ENCODE measurements around the gene ALG9. TPM values are rescaled to one million over a fixed set of nuclear protein-coding genes. Genes with fewer than 3 reads are reported as not detected.

Gene ALG9
- total RNA-seq, 1 experiment from 2014 or later, result 23.7 TPM

- no peak for DNase-seq (ENCODE audit: low read depth, low spot score)
- BruUV-seq (replicated peaks), result no TSS peak
- no peak for ATAC-seq
- ChIA-PET CTCF (interaction anchor here (0.9 to 2.5 kb wide), 5 partner anchors 8 to 277 kb away, joined by 3 to 14 read pairs (median 4); no protein-coding TSS in a partner anchor), POLR2A (no interaction called here), RAD21 (ENCODE audit: low non-redundant PET in 1 of 2, low total read pairs in 2 of 2, uncharacterized antibody in 2 of 2, unreplicated experiment in 2 of 2) (no interaction called here)
- H3K79me2 ChIP-seq (ENCODE audit: insufficient read depth, low read length), result no peaks in the 10 kb centered on the region
- no peak overlapping the region for H3K4me2 ChIP-seq (ENCODE audit: low read length)
- H3K4me1 ChIP-seq (ENCODE audit: control insufficient read depth in 1 of 2, insufficient read depth in 2 of 2, low read length in 2 of 2), result 0 out of 4 replicates have a peak, but pooled peaks cover 0 to 2% of the 10 kb centered on the region in 2 experiments
- no peak for TF ChIP-seq ATF3 (IDR thresholded peaks at IDR 0.05)
- TF ChIP-seq EZH2phosphoT487 (IDR thresholded peaks at IDR 0.05; ENCODE audit: borderline replicate concordance), result no peak
- TF ChIP-seq RAD21 (IDR thresholded peaks at IDR 0.05; ENCODE audit: low read depth), result no peak
- no peak for TF ChIP-seq REST (IDR thresholded peaks at IDR 0.05; ENCODE audit: low read depth)
- no peak for TF ChIP-seq CTCF (IDR thresholded peaks at IDR 0.05 in 2 of 3, conservative IDR thresholded peaks at IDR 0.05 in 1 of 3; ENCODE audit: borderline replicate concordance in 1 of 3, insufficient read depth in 1 of 3, low read depth in 2 of 3, low read length in 2 of 3)
- no peak for TF ChIP-seq FOSL1 (IDR thresholded peaks at IDR 0.05; ENCODE audit: low read depth)
- no peak for TF ChIP-seq ELF1 (IDR thresholded peaks at IDR 0.05; ENCODE audit: borderline replicate concordance, low read depth)
- no peak for TF ChIP-seq ZBTB33 (IDR thresholded peaks at IDR 0.05; ENCODE audit: extremely low read depth, insufficient replicate concordance, low read length)
- TF ChIP-seq EGR1 (IDR thresholded peaks at IDR 0.05; ENCODE audit: low read depth), result no peak
- TF ChIP-seq SRF (IDR thresholded peaks at IDR 0.05; ENCODE audit: low read depth), result no peak
- no peak for TF ChIP-seq CBX3 (IDR thresholded peaks at IDR 0.05; ENCODE audit: low read depth)
- TF ChIP-seq POLR2A (IDR thresholded peaks at IDR 0.05; ENCODE audit: borderline replicate concordance, extremely low read depth, insufficient read depth, insufficient read length), result no peak
- no peak for TF ChIP-seq POLR2AphosphoS5 (IDR thresholded peaks at IDR 0.05; ENCODE audit: low read depth, low read length)
- no peak for TF ChIP-seq ZFX (IDR thresholded peaks at IDR 0.05)
- TF ChIP-seq YY1 (IDR thresholded peaks at IDR 0.05; ENCODE audit: extremely low read depth, insufficient replicate concordance, low read depth, low read length), result no peak
- no peak for TF ChIP-seq TCF7L2 (IDR thresholded peaks at IDR 0.05; ENCODE audit: borderline replicate concordance, extremely low read depth, insufficient read depth, insufficient read length)
- TF ChIP-seq JUND (IDR thresholded peaks at IDR 0.05), result no peak
- no peak for TF ChIP-seq EZH2 (IDR thresholded peaks at IDR 0.05)
- TF ChIP-seq SP1 (IDR thresholded peaks at IDR 0.05; ENCODE audit: low read depth), result no peak
- TF ChIP-seq CEBPB (IDR thresholded peaks at IDR 0.05; ENCODE audit: low read depth), result no peak
- no peak overlapping the region for H3K9ac ChIP-seq (ENCODE audit: low read length)
- intact Hi-C loops (cut with micrococcal nuclease), result loop anchor here (5.0 kb wide), 1 partner anchor 66 kb away; no protein-coding TSS in a partner anchor
- no peak overlapping the region for H3K27ac ChIP-seq (ENCODE audit: low read depth, low read length)
- H3K27me3 ChIP-seq (ENCODE audit: insufficient read depth, low read length), result no peaks in the 10 kb centered on the region
- no peaks in the 10 kb centered on the region for H4K20me1 ChIP-seq (ENCODE audit: insufficient read depth)
- no peaks in the 10 kb centered on the region for H3K9me2 ChIP-seq (ENCODE audit: insufficient read depth)
- H3K36me3 ChIP-seq (ENCODE audit: control insufficient read depth in 1 of 2, insufficient read depth in 2 of 2, low read length in 2 of 2), result peaks cover 0 to 4% of the 10 kb centered on the region in 2 experiments; a peak in 1 of 4 replicates
- no peaks in the 10 kb centered on the region for H3K9me3 ChIP-seq (ENCODE audit: control insufficient read depth in 1 of 2, insufficient read depth in 1 of 2, low read depth in 1 of 2, low read length in 2 of 2)
- H2AFZ ChIP-seq (ENCODE audit: low read depth, low read length, poor library complexity, severe bottlenecking), result no peak overlapping the region
- H3K4me3 ChIP-seq (replicated peaks in 1 of 2; ENCODE audit: low read depth in 1 of 2, low read length in 2 of 2), result no peak overlapping the region
These were observed 27.7 kb downstream of the ALG9 start for GRCh38 chr11:111843661-111844060.

Measured in HCT116 (cell line).